ENCODE data around the gene EFNA1. TPM values are rescaled to one million over a fixed set of nuclear protein-coding genes. Genes with fewer than 3 reads are reported as not detected.

Gene EFNA1
- total and polyA plus RNA-seq, 2 of the 8 experiments (the other 6 are each of a cell fraction or from before 2014, with no cell fraction given), result 4.9 to 14.6 TPM

DNA sequence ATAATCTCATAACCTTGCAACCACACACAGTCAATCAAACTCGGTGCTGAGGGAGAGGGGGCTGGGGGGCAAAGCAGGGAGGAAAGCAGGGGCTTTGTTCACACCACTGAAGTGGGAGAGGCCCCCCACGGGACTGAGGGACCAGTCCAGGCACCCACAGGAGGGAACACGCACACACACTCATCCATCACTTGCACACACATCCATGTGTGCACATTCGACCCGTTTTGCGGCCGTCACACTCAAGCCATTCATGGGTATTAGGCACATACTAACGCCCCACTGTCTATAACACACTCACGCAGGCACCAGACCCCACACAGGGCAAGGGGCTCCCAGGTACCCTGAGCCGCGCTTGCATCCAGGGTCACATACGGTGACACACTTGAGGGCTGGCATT lies 35.0 kb upstream of the EFNA1 start (continued):
- TF ChIP-seq FOSL1 (IDR thresholded peaks at IDR 0.05; ENCODE audit: insufficient read depth, low read depth, low read length), result no peak
- no peak for TF ChIP-seq SP4 (IDR thresholded peaks at IDR 0.05; ENCODE audit: low read length)
- no peak for TF ChIP-seq BACH1 (IDR thresholded peaks at IDR 0.05; ENCODE audit: low read length)
- no peak for TF ChIP-seq CBX8 (IDR thresholded peaks at IDR 0.05; ENCODE audit: borderline replicate concordance, low read depth, low read length)
- TF ChIP-seq, protein P1, sequence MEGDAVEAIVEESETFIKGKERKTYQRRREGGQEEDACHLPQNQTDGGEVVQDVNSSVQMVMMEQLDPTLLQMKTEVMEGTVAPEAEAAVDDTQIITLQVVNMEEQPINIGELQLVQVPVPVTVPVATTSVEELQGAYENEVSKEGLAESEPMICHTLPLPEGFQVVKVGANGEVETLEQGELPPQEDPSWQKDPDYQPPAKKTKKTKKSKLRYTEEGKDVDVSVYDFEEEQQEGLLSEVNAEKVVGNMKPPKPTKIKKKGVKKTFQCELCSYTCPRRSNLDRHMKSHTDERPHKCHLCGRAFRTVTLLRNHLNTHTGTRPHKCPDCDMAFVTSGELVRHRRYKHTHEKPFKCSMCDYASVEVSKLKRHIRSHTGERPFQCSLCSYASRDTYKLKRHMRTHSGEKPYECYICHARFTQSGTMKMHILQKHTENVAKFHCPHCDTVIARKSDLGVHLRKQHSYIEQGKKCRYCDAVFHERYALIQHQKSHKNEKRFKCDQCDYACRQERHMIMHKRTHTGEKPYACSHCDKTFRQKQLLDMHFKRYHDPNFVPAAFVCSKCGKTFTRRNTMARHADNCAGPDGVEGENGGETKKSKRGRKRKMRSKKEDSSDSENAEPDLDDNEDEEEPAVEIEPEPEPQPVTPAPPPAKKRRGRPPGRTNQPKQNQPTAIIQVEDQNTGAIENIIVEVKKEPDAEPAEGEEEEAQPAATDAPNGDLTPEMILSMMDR (IDR thresholded peaks at IDR 0.05; ENCODE audit: control extremely low read depth in 1 of 3, insufficient read depth in 1 of 3, low read depth in 1 of 3, low read length in 3 of 3), result no peak
- TF ChIP-seq SP2 (IDR thresholded peaks at IDR 0.05; ENCODE audit: low read length), result no peak
- no peak for TF ChIP-seq PHF8 (conservative IDR thresholded peaks at IDR 0.05; ENCODE audit: low read depth, low read length)

Data from H1 (cell line).